C4-2B (cell line): ENCODE measurements around the gene NUP210.

ENCODE experiments used
- H3K27ac ChIP-seq: fragments of 450-650 bp; 2 replicates; pipeline ENCODE4 v1.5.1; 2017
- CTCF ChIP-seq: fragments of 450-650 bp; conservative IDR thresholded peaks from 2 replicates; pipeline ENCODE4 v1.5.1; 2017; ENCODE audit warnings: mild to moderate bottlenecking
- ZFX ChIP-seq: fragments of 450-650 bp; IDR thresholded peaks from 2 replicates; pipeline ENCODE4 v1.6.1; 2017

NUP210 gene

GRCh38 chr3:13408890-13409289 is 11.2 kb downstream of the NUP210 start:
- H3K27ac ChIP-seq = no peak overlapping the region
- TF ChIP-seq ZFX (no peak), CTCF (no peak)

- no peak overlapping the region for H3K27ac ChIP-seq
- TF ChIP-seq ZFX = no peak
- no peak for TF ChIP-seq CTCF
These were observed 12.2 kb downstream of the NUP210 start for GRCh38 chr3:13407926-13408325.

GRCh38 chr3:13407475-13407874 is 12.6 kb downstream of the NUP210 start:
- no peak overlapping the region for H3K27ac ChIP-seq
- TF ChIP-seq ZFX (no peak), CTCF (no peak)

GRCh38 chr3:13406190-13406589 is 13.9 kb downstream of the NUP210 start:
- H3K27ac ChIP-seq = no peak overlapping the region
- TF ChIP-seq CTCF = no peak
- TF ChIP-seq ZFX = no peak

GRCh38 chr3:13405614-13406013 is 14.5 kb downstream of the NUP210 start:
- H3K27ac ChIP-seq = no peak overlapping the region
- TF ChIP-seq ZFX = no peak
- no peak for TF ChIP-seq CTCF

GRCh38 chr3:13404626-13405452 is 15.3 kb downstream of the NUP210 start:
- no peak for TF ChIP-seq ZFX
- no peak for TF ChIP-seq CTCF
- H3K27ac ChIP-seq = no peak overlapping the region

- TF ChIP-seq ZFX = no peak
- no peak for TF ChIP-seq CTCF
- H3K27ac ChIP-seq = no peak overlapping the region
These were observed 16.3 kb downstream of the NUP210 start for GRCh38 chr3:13403847-13404246.
